CMK (cell line): ENCODE measurements around the gene CPSF3.
"Not testable (repeated sequence)": the region's sequence is repeated elsewhere in the genome, so short reads cannot be mapped to it uniquely, and the experiment has no call there.

Experiments used
- DNase-seq: peaks from one replicate; pipeline ENCODE4 v3.0.0-alpha.2; 2010; ENCODE audit warnings: low read depth

CPSF3 gene

DNA sequence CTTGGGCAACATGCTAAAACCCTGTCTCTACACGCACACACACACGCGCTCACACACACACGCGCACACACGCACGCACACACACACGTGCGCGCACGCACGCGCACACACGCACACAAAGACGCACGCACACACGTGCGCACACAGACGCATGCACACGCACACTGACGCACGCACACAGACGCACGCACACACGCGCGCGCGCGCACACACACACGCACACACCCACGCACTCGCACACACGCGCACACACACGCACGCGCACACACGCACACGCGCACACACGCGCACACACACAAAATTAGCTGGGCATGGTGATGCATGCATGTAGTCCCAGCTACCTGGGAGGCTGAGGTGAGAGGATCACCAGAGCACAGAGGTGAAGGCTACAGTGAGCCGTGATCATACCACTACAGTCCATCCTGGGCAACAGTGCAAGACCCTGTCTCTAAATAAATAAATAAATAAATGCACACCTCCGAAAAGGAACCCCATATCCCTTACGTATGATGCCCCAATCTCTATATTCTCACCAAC, 42.8 kb downstream of the CPSF3 start:
- DNase-seq: no peak

DNA sequence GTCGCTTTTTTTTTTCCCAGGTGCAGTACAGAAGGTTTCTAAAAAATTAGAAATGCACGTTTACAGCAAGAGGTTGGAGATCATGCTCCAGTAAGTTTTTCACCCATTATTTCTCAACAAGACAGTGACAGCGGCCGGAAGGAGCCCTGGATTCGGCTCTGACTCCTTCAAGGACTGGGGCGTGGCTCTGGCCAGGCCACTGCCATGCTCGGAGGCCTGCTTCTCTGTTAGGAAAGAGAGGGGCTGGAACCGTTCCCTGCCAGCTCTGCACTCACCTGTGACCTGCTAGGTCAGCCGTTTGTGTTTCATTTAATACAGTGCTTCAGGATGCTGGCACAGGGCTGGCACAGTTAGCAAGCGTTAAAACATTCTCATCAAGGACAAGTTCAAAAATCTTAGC, 44.2 kb downstream of the CPSF3 start:
- DNase-seq: no peak

DNA sequence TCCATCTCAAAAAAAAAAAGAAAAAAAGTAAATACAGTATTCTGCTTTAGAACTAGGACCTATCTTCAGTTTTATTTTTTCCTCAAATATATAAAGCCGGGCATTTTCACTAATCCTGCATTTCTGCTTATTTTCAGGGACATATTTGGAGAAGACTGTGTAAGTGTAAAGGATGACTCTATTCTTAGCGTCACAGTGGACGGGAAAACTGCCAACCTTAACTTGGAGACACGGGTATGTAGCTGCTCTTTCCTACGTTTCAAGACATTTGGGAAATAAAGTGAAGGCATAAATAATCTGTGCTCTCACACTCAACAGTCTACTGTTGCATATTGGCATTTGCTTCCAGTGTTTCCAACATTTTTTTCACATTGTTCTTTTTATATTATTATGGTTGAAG, 47.8 kb downstream of the CPSF3 start:
- DNase-seq: no peak

DNA sequence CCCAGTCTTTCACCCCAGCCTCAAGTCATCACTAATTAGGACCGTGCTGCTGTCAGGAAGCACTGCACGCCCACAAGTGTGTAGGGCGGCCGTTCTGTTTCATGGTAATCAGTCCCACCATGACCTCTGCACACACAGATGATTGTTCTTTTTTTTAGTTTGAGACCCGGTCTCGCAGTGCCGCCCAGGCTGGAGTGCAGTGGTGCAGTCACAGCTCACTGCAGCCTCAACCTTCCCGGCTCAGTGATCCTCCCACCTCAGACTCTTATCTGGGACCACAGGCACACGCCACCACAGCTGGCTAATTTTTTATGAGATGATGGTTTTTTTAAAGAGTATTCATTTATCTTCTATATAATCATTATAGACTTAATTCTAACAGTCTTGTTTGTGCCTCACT, 49.1 kb downstream of the CPSF3 start:
- DNase-seq: no peak

DNA sequence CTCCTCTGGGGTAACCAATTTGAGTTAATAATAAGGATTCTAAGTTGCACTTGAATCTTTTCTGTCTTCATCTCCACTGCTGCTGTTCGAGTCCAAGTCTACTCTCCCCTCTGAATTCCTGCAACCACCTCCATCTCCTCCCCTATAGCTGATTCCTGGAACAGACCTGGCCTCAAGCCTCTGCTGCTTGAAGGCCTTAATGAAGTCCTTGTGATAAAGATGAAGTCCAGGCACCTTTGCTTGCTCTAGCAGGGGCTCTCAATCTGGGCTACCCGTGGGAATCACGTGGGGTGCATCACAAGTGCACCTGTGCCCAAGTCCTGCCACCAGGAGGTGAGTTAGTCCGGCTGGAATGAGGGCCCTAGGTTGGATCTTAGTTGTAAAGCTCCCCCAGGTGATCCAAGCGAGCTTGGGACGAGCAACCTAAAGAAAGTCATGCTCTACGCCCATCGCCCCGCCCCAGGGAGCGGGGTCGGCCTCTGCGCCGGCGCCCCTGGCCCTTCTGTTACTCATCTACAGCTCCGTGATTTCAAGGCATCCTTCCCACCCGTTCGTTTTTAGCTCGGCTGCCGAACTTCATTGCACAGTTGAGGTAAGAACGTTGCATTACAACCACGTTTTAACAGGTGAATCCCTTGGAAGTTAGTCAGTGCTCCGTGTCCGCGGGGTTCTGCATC, 50.0 kb downstream of the CPSF3 start:
- DNase-seq: no peak

DNA sequence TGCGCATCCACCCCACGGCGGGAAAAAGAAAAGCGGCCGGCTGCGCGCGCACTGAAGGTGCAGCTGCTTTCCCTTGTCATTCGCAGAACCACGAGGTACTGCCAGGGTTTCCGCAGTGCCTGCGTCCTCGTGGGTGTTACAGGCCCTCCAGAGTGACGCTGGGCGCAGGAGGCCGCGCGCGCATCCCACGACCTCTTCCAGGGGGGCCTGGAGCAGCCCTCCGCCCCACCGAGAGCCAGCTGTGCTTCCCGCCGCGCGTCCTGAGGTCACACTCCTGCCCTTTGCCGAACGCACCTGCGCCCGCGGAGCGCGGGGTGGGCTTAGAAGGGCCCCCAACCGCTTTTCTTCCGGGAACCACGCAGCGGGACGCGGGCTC, 50.5 kb downstream of the CPSF3 start:
- DNase-seq: no peak

DNA sequence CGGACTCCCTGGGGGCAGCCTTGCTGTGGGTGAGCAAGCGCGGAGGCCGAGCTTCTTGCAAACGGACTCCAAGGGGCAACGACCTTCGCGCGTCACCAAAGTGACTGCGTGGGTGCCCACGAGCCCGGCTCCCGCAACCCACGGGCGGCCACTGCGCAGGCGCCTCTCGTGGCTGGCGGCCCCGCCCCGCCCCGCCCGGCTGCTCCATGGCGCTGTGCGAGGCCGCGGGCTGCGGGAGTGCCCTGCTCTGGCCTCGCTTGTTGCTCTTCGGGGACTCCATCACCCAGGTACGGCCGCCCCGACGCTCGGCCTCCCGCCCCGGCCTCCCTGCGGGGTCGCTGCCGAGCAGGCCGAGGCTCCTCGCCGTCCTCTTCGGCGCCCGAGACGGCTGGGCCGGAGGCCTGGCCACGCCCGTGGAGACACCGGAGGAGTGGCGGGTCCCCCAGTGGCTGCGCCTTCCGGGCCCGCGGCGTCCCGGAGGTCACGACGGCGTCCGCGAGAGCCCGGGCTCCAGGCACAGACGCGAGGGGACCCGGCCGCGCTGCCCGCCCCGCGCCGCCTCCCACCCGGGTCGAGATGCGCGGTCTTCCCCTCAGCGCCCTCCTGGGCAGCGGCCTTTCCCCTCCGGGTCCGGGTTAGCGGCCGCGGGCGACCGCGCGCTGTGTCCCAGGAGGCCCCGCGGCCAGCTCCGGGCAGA, 51.1 kb downstream of the CPSF3 start, which contains the start of gene IAH1:
IAH1 (plus strand) TSS at position 191 of the 697 bp plus-strand sequence; CDS start at position 207, 16 bp downstream.
- no peak for DNase-seq

DNA sequence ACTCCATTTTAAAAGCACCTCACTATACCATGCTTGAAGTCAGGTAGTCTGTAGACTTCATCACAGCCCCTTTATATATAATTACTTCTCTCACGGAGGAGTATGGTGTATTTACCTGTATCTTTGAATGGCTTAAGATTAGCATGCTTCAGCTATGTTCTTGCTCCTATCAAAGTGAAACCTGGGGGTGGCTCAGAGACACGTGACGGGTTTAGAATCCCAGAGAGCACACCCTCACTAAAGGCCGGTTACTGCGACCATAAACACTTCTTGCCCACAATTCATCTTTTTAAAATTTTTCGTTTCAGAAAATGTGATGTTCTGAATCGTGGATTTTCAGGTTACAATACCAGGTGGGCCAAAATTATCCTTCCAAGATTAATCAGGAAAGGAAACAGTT, 54.5 kb downstream of the CPSF3 start:
- no peak for DNase-seq

DNA sequence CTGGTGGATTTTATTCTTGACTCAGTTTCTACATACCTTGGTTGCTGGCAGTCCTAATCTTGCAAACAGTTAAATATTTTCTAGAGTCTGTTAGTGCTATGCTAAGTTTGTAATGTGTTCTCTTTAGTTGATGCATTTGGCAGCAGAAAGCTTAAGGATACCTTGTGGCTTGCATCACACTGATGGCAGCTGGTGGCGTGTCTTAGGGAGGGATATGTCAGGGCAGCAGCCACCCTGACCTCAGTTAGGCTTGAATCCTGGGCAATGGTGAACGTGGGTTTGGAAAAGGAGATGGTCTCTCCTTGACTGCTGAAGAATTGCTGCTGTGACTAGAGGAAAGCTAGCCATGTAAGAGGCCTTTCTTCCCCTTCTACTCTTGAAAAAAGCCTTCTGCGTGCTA, 55.1 kb downstream of the CPSF3 start:
- no peak for DNase-seq

DNA sequence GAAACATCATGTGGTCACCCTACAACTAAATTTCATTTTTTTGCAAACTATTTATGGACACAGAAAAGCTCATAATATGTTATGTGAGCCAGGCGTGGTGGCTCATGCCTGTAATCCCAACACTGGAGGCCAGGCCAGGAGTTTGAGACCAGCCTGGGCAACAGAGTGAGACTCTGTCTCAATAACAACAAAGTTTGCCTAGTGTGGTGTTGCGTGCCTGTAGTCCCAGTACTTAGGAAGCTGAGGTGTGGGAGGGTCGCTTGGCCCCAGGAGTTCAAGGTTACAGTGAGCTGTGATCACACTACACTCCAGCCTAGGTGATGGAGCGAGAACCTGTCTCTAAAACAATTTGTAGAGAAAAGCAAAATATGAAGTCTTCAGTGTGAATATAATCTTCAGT, 56.7 kb downstream of the CPSF3 start:
- no peak for DNase-seq

DNA sequence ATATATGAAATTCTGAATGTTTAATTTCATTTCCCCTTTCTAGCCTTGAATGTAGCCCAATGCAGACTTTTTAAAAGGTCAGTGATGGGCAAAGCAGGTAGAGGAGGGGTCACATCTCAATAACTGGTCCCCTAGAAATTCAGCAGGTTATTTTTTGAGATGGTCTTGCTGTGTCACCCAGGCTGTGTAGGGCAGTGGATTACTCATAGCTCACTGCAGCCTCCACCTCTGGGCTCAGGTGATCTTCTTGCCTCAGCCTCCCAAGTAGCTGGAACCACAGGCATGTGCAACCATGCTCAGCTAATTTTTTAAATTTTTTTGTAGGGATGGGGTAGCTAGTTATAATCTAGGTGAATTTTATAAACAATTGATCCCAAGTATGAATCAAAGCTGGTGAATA, 59.7 kb downstream of the CPSF3 start:
- no peak for DNase-seq

DNA sequence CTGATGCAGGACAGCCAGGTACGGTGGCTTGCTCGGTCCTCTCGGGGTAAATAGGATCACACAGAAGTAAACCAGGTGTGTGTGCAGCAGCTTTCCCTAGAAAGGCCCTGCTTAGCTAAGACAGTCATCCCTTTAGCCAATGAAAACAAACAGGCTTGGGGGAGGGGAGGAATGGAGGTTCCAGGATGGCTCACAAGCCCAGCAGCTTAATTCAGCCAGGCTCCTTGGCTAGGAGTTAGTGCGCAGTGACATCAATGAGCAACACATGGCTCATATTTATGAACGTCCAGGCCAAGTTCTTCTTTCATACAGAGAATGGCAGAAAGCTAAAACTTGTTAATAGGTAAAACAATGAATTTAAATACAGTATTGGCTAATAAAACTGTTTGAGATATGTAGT, 61.1 kb downstream of the CPSF3 start:
- DNase-seq: no peak

DNA sequence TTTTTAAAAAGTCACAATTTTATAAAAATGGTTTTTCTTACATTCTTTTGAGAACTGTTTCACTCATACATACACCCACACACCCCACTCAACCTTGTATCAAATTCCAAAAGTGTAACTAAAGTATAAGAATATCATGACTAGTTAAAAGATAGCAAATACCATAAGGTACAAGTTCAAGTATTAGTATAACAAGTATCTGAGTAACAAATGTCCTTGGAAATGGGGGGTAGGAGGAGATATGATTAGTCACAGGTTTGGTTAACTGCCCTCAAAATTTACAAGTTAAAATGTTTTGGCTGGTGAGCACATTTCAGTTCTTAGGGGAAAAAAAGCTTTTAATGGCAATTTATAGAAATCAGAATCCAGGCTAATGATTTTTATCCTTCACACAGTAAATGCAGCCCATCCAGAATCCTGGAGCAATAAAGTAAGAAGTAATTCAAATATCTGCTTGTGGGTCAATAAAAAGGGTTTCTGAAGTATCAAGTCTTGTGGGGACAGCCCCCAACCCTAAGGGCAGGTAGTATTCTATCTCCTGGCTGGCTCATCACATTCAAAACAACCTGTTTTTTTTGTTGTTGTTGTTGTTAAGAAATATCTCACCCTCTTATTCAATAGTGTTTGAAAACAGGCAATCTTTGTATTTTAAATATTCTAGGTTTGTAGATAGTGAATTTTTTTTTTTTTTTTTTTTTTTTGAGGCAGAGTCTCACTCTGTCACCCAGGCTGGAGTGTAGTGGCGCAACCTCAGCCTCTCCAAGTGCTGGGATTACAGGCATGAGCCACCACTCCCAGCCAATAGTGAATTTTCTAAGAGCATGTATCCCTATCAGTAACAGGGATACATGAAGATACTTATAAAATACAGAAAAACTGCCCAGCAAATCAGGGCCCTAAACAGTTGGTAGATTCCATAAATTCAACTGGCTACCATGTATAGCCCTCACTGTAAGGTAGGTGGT, 65.4 kb downstream of the CPSF3 start:
- no peak for DNase-seq

DNA sequence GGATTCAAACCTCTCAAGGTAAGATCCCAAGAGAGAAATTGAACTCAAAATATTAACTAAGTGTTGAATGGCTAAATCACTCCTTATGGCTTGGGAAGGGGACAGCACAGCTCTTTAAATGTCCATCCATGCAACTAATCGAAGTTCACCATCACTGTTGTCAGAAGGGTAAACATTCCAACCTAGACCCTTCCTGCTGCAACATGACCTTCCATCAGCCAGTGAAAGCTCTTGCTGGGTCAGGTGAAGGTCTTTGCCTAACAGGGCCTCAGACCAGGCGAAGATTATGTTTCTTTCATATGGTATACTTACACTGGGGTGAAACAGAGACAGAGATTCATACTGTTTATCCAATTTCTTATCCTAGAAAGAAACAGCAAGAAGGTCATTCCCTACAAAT, 67.3 kb downstream of the CPSF3 start:
- DNase-seq: no peak

DNA sequence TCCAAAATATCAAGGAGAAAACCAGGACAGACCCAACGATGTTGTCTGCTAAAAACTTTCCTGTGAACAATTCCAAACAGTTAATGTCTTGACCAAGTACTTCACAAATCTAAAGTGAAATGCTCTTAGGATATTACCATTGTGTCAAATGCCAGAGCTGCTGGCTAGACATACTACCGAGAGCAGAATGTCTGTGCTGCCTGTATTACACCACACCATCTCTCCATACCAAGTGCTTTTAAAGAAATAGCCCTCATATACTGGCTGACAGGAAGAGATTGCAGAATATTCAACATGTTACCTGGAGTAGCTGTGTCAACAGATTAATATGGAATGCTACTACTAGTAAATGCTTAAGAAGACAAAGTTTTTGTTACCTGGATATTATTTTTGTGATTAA, 69.5 kb downstream of the CPSF3 start:
- no peak for DNase-seq

DNA sequence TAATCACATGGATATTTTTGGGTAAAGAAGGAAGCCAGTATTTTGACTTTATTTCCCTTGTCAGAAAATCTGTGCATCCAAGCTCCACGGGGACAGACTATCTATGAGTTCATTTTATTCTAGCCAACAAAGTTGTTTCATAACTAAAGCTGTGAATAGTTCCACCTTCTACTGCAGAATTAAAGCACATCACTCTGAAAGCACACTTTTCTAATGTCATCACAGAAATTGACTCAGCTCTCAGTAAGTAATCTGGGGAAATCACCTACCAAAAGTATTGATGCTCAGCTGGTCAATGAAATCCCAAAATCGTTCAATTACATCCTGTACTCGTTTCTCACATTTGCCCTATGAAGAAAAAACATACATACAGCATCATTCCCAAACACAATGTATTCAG, 70.0 kb downstream of the CPSF3 start:
- no peak for DNase-seq

DNA sequence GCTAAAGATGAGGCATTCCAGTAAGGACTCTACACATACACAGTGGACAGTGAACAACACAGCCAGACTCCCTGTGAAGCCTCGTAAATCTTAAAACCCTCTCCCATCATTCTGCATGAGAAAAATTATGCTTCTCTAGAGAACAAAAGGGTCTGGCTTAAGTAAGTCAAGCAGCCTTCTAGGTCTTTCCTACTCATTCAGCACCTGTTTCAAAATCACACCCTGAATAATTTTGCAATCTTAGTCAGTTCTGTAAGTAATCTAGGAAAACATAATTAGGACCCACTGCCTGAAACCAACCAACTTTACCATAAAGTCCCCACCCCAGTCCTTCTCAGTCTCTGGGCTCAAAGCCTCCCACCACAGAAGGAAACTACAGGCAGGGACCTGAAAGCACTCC, 70.6 kb downstream of the CPSF3 start:
- DNase-seq: no peak

DNA sequence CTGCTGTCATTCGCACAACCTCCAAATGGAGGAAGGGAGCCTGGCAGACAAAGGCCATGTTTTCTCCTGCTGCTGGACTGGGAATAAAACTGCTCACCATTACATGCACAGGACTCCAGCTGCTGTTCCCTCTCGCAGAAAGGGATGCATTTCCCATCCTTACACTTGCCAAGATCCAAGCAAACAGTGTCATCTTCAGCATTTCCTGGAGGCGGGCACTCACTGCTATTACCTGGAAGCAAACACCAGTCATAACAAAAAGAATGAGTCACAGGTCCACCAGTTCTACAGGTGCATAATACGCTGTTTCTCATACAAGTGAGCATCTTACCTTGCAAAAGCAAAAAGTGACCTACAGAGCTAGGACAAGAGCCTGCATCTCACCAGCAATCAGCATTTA, 73.6 kb downstream of the CPSF3 start:
- no peak for DNase-seq

DNA sequence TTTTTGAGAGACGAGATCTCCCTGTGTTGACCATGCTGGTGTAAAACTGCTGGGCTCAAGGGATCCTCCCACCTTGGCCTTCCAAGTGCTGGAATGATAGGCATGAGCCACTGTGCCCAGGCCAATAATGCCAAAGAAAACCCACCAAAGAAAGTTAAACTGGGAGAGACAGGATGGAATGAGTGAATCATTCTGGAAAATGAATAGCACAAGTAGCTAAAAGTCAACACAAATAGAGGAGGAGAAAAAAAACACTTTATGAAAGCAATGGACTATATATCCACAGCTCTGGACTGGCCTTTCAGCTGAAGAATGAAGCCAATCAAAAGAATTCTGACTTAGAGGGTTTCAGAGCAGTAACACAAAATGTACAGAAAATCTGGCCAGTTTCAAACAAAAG, 74.8 kb downstream of the CPSF3 start:
- no peak for DNase-seq

DNA sequence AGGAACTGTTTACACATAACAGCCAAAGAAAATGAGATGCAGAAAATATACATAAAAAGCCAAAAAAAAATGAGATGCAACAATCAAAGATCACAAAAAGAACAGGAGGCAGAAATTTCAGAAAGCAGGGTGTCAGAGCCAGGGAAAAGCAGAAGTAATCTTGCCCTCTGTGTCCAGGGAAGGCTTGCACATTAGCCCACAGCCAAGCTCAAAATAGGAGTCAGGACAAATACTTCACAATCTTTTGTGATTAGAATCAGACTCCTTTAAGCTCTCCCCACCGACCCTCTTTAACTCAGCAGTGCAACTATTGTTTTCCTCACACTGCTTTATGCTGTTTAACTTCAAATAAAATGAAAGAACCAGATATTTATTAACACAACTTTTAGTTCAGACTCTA, 85.5 kb downstream of the CPSF3 start:
- no peak for DNase-seq

DNA sequence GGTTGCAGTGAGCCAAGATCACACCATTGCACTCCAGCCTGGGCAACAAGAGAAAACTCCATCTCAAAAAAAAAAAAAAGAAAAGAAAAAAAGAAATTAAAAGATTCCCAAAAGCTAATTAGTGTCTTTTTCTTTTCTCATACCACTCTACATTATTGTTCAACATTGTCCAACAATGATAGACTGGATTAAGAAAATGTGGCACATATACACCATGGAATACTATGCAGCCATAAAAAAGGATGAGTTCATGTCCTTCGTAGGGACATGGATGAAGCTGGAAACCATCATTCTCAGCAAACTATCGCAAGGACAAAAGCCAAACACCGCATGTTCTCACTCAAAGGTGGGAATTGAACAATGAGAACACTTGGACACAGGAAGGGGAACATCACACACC, 90.5 kb downstream of the CPSF3 start:
- DNase-seq: not testable (repeated sequence)

DNA sequence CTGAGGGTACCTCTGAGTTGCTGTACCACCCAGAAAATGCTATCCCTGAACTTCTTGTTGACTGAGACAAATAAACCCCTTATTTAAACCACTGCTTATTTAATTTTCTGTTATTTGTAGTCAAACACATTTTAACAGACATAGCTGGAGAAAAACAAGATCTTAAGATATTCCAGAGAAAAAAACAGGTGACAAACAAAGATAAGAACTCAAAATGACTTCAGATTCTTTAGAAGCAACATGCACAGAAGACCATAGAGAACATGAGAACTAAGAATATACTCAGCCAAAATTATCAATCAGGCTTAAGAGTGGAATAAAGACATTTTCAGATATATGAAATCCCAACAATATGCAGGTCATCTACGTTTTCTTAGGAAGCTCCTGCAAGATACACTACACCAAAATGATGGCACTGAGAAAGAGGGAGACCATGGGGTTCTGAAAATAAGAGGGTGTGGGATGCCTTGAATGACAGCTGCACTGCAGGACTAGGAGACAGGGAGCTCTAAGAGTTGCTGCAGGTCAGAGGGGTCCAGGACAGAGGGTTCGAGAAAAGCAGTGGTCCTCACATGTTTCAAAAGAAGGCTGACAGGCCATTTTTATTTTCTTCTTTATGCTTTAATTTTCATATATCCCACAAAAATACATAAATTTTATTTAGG, 93.8 kb downstream of the CPSF3 start:
- DNase-seq: peak; percentile 5
